HepG2 (cell line): Measurements from ENCODE around the gene AMD1. TPM values are rescaled to one million over a fixed set of nuclear protein-coding genes. Genes with fewer than 3 reads are reported as not detected.
A peak's percentile ranks its signal among the peaks of the same experiment; 100 is the strongest.

ENCODE experiments used
- ATAC-seq: fragments of 200-7000 bp; cut with Tn5 transposase; 3 replicates; pipeline ENCODE4 v1.9.1; 2020; ENCODE audit warnings: mild to moderate bottlenecking, moderate library complexity
- BruUV-seq: library from RNA; stranded (reverse); fragments of 400-500 nt; replicated peaks from 2 replicates; lab custom pipeline; 2021; lab: Mats Ljungman, UMichigan
- CTCF ChIA-PET: fragments of 300-600 bp; formaldehyde crosslinking; extraction: SDS; loops from one replicate; lab custom pipeline; 2021; ENCODE audit warnings: low total read pairs, inconsistent platforms, low intra/inter-chr PET ratio; lab: Yijun Ruan, JAX
- POLR2A ChIA-PET: fragments of 350-600 bp; sonication (Branson Sonifier 250); formaldehyde crosslinking; loops from one replicate; lab custom pipeline; 2020; ENCODE audit warnings: antibody characterized with exemption, inconsistent platforms; lab: Yijun Ruan, JAX
- DNase-seq: peaks from one replicate; pipeline ENCODE4 v3.0.0-alpha.2; 2015; ENCODE audit warnings: low spot score
- FAIRE-seq: peaks from 3 replicates; lab custom pipeline; 2011; peaks lifted over from hg19 to GRCh38; lab: Jason Lieb, UNC
- H2AFZ ChIP-seq: one replicate; pipeline ENCODE4 v1.6.1; 2011; ENCODE audit warnings: low read length, inconsistent platforms
- H3K27ac ChIP-seq: fragments of 300-600 bp; 3 replicates; pipeline ENCODE4 v1.8.0; 2011; ENCODE audit warnings: mixed run types, mild to moderate bottlenecking, mixed read lengths, low read length, inconsistent platforms; ENCODE audit not compliant: insufficient read depth; ENCODE audit errors: extremely low read length
- H3K27me3 ChIP-seq, 2 experiments: fragments of 200-600 bp in 1 of 2; 2 replicates in 1 of 2; 3 replicates in 1 of 2; pipeline versions ENCODE4 v1.6.0 to v1.8.0; 2011; ENCODE audit warnings: low read length in 2 of 2, mild to moderate bottlenecking in 2 of 2, moderate library complexity in 2 of 2, inconsistent platforms in 1 of 2; ENCODE audit not compliant: insufficient read depth in 2 of 2, control insufficient read depth in 1 of 2
- H3K36me3 ChIP-seq, 2 experiments: fragments of 200-600 bp in 1 of 2; replicated peaks in 1 of 2; 2 replicates in 1 of 2; 3 replicates in 1 of 2; pipeline versions ENCODE4 v1.5.1 to v1.8.0; 2011; ENCODE audit warnings: low read length in 2 of 2, inconsistent platforms in 1 of 2; ENCODE audit not compliant: insufficient read depth in 2 of 2, control insufficient read depth in 1 of 2
- H3K4me1 ChIP-seq: 2 replicates; pipeline ENCODE4 v1.5.1; 2012; ENCODE audit warnings: low read length, inconsistent platforms; ENCODE audit not compliant: insufficient read depth
- H3K4me2 ChIP-seq: 2 replicates; pipeline ENCODE4 v1.6.0; 2011; ENCODE audit warnings: low read depth, low read length, inconsistent platforms
- H3K4me3 ChIP-seq, 3 experiments: fragments of 200-600 bp in 1 of 3; sonication (generic), shearing (Covaris generic) in 1 of 3; replicated peaks in 1 of 3; 2 replicates each; pipeline ENCODE4 v1.5.1; 2011 to 2016; ENCODE audit warnings: low read length in 3 of 3, inconsistent platforms in 2 of 3, low read depth in 2 of 3, mild to moderate bottlenecking in 2 of 3, control low read depth in 1 of 3, mixed read lengths in 1 of 3; ENCODE audit not compliant: insufficient read depth in 1 of 3
- H3K79me2 ChIP-seq: one replicate; pipeline ENCODE4 v1.6.1; 2011; ENCODE audit warnings: low read length, inconsistent platforms; ENCODE audit not compliant: insufficient read depth
- H3K9ac ChIP-seq: 2 replicates; pipeline ENCODE4 v1.6.0; 2011; ENCODE audit warnings: mild to moderate bottlenecking, low read depth, low read length, inconsistent platforms; ENCODE audit not compliant: insufficient read depth
- H3K9me3 ChIP-seq: 2 replicates; pipeline ENCODE4 v1.5.1; 2012; ENCODE audit warnings: mild to moderate bottlenecking, low read length
- H4K20me1 ChIP-seq: 2 replicates; pipeline ENCODE4 v1.6.0; 2011; ENCODE audit warnings: inconsistent platforms, mild to moderate bottlenecking, low read length, moderate library complexity; ENCODE audit not compliant: insufficient read depth
- CBX5 ChIP-seq: sonication (generic); formaldehyde crosslinking; IDR thresholded peaks from 2 replicates; pipeline ENCODE4 v1.4.0; 2020; ENCODE audit warnings: missing genetic modification reagents, borderline replicate concordance
- ETV6 ChIP-seq: sonication (generic); formaldehyde crosslinking; conservative IDR thresholded peaks from 2 replicates; pipeline ENCODE4 v1.4.0; 2020; ENCODE audit warnings: missing genetic modification reagents
- HOXA3 ChIP-seq: sonication (generic); formaldehyde crosslinking; IDR thresholded peaks from 2 replicates; pipeline ENCODE4 v1.5.0; 2020; ENCODE audit warnings: missing genetic modification reagents
- PAWR ChIP-seq: sonication (generic); formaldehyde crosslinking; IDR thresholded peaks from 2 replicates; pipeline ENCODE4 v1.4.0; 2020; ENCODE audit warnings: missing genetic modification reagents, mild to moderate bottlenecking, borderline replicate concordance
- ZMYM4 ChIP-seq: sonication (generic); formaldehyde crosslinking; IDR thresholded peaks from 2 replicates; pipeline ENCODE4 v1.8.1; 2023; ENCODE audit warnings: mild to moderate bottlenecking, missing genetic modification reagents
- ZNF253 ChIP-seq: sonication (generic); formaldehyde crosslinking; IDR thresholded peaks from 2 replicates; pipeline ENCODE4 v1.8.0; 2022; ENCODE audit warnings: mild to moderate bottlenecking, missing genetic modification reagents, borderline replicate concordance
- ZNF558 ChIP-seq: sonication (generic); formaldehyde crosslinking; IDR thresholded peaks from 2 replicates; pipeline ENCODE4 v1.9.0; 2022; ENCODE audit warnings: mild to moderate bottlenecking, missing genetic modification reagents, borderline replicate concordance
- ZNF629 ChIP-seq: sonication (generic); formaldehyde crosslinking; conservative IDR thresholded peaks from 2 replicates; pipeline ENCODE4 v1.5.0; 2020; ENCODE audit warnings: missing genetic modification reagents
- ZNF761 ChIP-seq: sonication (generic); formaldehyde crosslinking; conservative IDR thresholded peaks from 2 replicates; pipeline ENCODE4 v1.4.0; 2020; ENCODE audit warnings: mild to moderate bottlenecking, missing genetic modification reagents
- ZNF780A ChIP-seq: sonication (generic); formaldehyde crosslinking; IDR thresholded peaks from 2 replicates; pipeline ENCODE4 v1.8.0; 2022; ENCODE audit warnings: mild to moderate bottlenecking, missing genetic modification reagents, moderate library complexity
- ZNF850 ChIP-seq: sonication (generic); formaldehyde crosslinking; conservative IDR thresholded peaks from 2 replicates; pipeline ENCODE4 v1.9.0; 2021; ENCODE audit warnings: mild to moderate bottlenecking, missing genetic modification reagents
- WGBS: methylation state at CpG from one replicate; pipeline ENCODE4 v1.1.6; 2017; ENCODE audit warnings: low lambda C conversion rate; 5-methylcytosine and 5-hydroxymethylcytosine counted together
- in situ Hi-C: cut with HindIII; loops from 2 replicates; pipeline ENCODE4 v1.10.0; 2017; ENCODE audit warnings: low pct_unique_long_range_greater_than_20kb; ENCODE audit not compliant: extremely low pct_ligation_motif_present
- intact Hi-C: fragments of 100-400 bp; cut with micrococcal nuclease; formaldehyde crosslinking; loops from one replicate; pipeline ENCODE4 v1.10.0; 2022; ENCODE audit not compliant: unreplicated experiment
- polyA plus RNA-seq, 8 experiments: library from polyadenylated mRNA; depleted of rRNA in 3 of 8; stranded (reverse) in 7 of 8; unstranded in 1 of 8; fragments of >200 nt; fragmentation: Illumina TruSeq in 4 of 8; extraction: Trizol in 4 of 8; gene quantifications; 2 replicates each; pipeline versions ENCODE4 v1.2.1 to v1.2.3, GENCODE V29; 2011 to 2016; ENCODE audit warnings: low read depth in 4 of 8, missing spikeins in 1 of 8, mixed read lengths in 1 of 8; ENCODE audit not compliant: insufficient read depth in 1 of 8
- total RNA-seq, 5 experiments: library from RNA; depleted of rRNA; stranded (reverse); fragments of >200 nt; fragmentation: Illumina TruSeq; extraction: Trizol; gene quantifications; 2 replicates each; pipeline ENCODE4 v1.2.3, GENCODE V29; 2016; ENCODE audit warnings: low read depth in 1 of 5
- TF ChIP-seq, protein P1 (sequence below): IDR thresholded peaks from 2 replicates; pipeline ENCODE4 v1.6.1; 2016; ENCODE audit warnings: missing compliant biosample characterization, missing genetic modification reagents, borderline replicate concordance
- TF ChIP-seq, protein P2 (sequence below): sonication (generic); formaldehyde crosslinking; IDR thresholded peaks from 2 replicates; pipeline ENCODE4 v1.5.0; 2020; ENCODE audit warnings: missing genetic modification reagents
- TF ChIP-seq, protein P3 (sequence below): IDR thresholded peaks from 2 replicates; pipeline ENCODE4 v1.6.1; 2018; ENCODE audit warnings: missing genetic modification reagents, mild to moderate bottlenecking, missing compliant biosample characterization

Gene AMD1
- total and polyA plus RNA-seq, 2 of the 13 experiments (the other 11 are each of a cell fraction or from before 2014, with no cell fraction given): 108 to 123 TPM

DNA sequence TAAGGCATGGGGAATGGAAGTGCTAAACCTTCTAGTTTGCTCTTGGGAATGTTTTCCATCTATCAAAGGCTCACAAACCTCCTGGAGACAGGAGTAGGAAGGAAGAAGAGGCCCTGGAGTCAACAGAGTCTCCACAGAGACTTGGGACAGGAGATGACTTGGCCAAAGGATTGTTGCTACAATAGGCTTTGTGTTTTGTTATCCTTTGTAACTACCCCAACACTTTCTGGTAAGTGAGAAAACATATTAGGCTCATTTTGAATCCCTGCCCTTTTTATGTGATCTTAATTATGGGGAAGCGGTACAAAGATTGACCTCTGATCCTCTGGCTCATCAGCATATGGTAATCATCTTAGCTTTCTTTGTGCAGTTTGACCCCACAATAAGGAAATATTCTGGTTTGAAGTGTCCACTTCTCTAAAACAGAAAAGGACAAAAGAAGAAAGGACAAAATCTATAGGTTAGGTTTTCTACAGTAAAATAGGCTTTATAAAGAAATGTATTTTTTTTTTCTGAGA, 59.9 kb downstream of the AMD1 start (continued):
- TF ChIP-seq, protein P1, sequence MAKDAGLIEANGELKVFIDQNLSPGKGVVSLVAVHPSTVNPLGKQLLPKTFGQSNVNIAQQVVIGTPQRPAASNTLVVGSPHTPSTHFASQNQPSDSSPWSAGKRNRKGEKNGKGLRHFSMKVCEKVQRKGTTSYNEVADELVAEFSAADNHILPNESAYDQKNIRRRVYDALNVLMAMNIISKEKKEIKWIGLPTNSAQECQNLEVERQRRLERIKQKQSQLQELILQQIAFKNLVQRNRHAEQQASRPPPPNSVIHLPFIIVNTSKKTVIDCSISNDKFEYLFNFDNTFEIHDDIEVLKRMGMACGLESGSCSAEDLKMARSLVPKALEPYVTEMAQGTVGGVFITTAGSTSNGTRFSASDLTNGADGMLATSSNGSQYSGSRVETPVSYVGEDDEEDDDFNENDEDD (CRISPR knock-in tag): no peak
- no peak for TF ChIP-seq CBX5
- TF ChIP-seq, all 625 proteins: peak for 0

DNA sequence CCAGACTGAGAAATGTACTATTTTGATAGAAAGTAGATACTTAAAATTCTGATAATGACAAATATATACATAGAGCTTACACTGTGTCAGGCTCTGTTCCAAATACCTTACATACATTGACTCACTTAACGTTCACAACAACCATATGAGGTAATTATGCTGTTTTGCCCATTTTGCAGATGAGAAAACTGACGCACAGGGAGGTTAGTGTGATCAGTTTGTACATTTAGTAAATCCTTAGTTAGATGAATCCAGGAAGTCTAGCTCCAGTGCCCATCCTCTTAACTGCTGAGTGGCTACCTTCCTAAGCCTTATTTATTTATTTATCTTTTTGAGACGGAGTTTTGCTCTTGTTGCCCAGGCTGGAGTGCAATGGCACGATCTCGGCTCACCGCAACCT, 60.6 kb downstream of the AMD1 start:
- no peak overlapping the region for H3K4me3 ChIP-seq
- H4K20me1 ChIP-seq: no peaks in the 10 kb centered on the region
- H2AFZ ChIP-seq: no peak overlapping the region
- DNase-seq: no peak
- H3K9me3 ChIP-seq: no peaks in the 10 kb centered on the region
- BruUV-seq: no TSS peak
- H3K79me2 ChIP-seq: no peaks in the 10 kb centered on the region
- ChIA-PET POLR2A (no interaction called here), CTCF (no interaction called here)
- intact Hi-C loops: no loop called here
- H3K27me3 ChIP-seq: no peaks in the 10 kb centered on the region; a peak in 1 of 5 replicates
- TF ChIP-seq ZNF850 (CRISPR knock-in tag) (no peak), ZNF629 (CRISPR knock-in tag) (peak; percentile 66)
- 74% methylated on average over 6 of the region's 6 CpGs for WGBS
- H3K27ac ChIP-seq: no peak overlapping the region
- no peaks in the 10 kb centered on the region for H3K36me3 ChIP-seq
- FAIRE-seq: no peak
- H3K9ac ChIP-seq: no peak overlapping the region
- peaks cover 13% of the 10 kb centered on the region; the same call in 1 of the 2 replicates for H3K4me1 ChIP-seq
- H3K4me2 ChIP-seq: no peak overlapping the region
- no peak for ATAC-seq
- in situ Hi-C loops: no loop called here

DNA sequence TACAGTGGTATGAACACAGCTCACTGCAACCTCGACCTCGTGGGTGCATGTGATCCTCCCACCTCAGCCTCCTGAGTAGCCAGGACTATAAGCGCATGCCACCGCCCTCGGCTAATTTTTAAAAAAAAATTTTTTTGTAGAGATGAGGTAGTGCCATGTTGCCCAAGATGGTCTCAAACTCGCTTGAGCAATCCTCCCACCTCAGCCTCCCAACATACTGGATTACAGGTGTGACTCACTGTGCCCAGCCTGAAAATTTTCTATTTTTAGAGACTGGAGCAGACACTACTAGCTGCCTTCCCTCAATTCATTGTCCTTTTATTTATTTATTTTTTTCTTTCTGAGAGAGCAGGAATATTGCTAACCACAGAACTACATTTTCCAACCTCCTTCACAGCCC, 63.6 kb downstream of the AMD1 start:
- ATAC-seq: no peak
- DNase-seq: no peak
- TF ChIP-seq PAWR (CRISPR knock-in tag) (no peak), ZNF253 (CRISPR knock-in tag) (no peak), ZNF558 (no peak), ZMYM4 (CRISPR knock-in tag) (no peak), ETV6 (CRISPR knock-in tag) (no peak), ZNF761 (CRISPR knock-in tag) (no peak), HOXA3 (CRISPR knock-in tag) (no peak), ZNF780A (CRISPR knock-in tag) (no peak)
- TF ChIP-seq, protein P2, sequence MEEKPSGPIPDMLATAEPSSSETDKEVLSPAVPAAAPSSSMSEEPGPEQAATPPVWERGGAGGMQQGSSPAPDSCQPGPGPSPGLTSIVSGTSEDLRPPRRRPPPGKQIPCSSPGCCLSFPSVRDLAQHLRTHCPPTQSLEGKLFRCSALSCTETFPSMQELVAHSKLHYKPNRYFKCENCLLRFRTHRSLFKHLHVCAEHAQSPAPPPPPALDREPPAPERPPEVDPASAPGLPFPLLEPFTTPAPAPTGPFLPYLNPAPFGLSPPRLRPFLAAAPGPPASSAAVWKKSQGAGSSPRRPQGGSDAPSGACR: no peak
- TF ChIP-seq, protein P3, sequence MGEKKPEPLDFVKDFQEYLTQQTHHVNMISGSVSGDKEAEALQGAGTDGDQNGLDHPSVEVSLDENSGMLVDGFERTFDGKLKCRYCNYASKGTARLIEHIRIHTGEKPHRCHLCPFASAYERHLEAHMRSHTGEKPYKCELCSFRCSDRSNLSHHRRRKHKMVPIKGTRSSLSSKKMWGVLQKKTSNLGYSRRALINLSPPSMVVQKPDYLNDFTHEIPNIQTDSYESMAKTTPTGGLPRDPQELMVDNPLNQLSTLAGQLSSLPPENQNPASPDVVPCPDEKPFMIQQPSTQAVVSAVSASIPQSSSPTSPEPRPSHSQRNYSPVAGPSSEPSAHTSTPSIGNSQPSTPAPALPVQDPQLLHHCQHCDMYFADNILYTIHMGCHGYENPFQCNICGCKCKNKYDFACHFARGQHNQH (CRISPR knock-in tag): no peak

More for the DNA sequence above, 63.6 kb downstream of the AMD1 start:
- in situ Hi-C loops (no loop called here), intact Hi-C loops (no loop called here)
- POLR2A ChIA-PET: no interaction called here
- Histone ChIP-seq H4K20me1 (no peaks in the 10 kb centered on the region), H3K4me3 (no peak overlapping the region), H3K27me3 (no peaks in the 10 kb centered on the region; a peak in 1 of 5 replicates), H3K27ac (no peak overlapping the region), H3K4me1 (0 out of 2 replicates have a peak, but pooled peaks cover 7% of the 10 kb centered on the region), H3K36me3 (no peaks in the 10 kb centered on the region), H3K9me3 (no peaks in the 10 kb centered on the region), H2AFZ (no peak overlapping the region), H3K79me2 (no peaks in the 10 kb centered on the region), H3K4me2 (no peak overlapping the region), H3K9ac (no peak overlapping the region)
- FAIRE-seq: no peak
- WGBS: 88% methylated on average over 6 of the region's 6 CpGs
- BruUV-seq: no TSS peak
- CTCF ChIA-PET: no interaction called here
